B cell (primary cell): Measurements from ENCODE around the gene ZC3H12C. TPM values are rescaled to one million over a fixed set of nuclear protein-coding genes. Genes with fewer than 3 reads are reported as not detected.

Experiments
- ATAC-seq: fragments of 200-7000 bp; cut with Tn5 transposase; one replicate; pipeline ENCODE4 v1.10.0; 2021; ENCODE audit warnings: low read depth, mild to moderate bottlenecking, moderate number of reproducible peaks, moderate library complexity
- CTCF ChIA-PET: fragments of 350-600 bp; sonication (Branson Sonifier 250); formaldehyde crosslinking; loops from one replicate; lab custom pipeline; 2021; ENCODE audit warnings: antibody characterized with exemption, inconsistent platforms; lab: Charles Lee
- POLR2A ChIA-PET: fragments of 350-600 bp; sonication (Branson Sonifier 250); formaldehyde crosslinking; loops from one replicate; lab custom pipeline; 2021; ENCODE audit warnings: antibody characterized with exemption; lab: Charles Lee
- DNase-seq: peaks from one replicate; pipeline ENCODE4 v3.0.0; 2013
- H2AFZ ChIP-seq: 2 replicates; pipeline ENCODE4 v1.6.1; 2012; ENCODE audit warnings: mild to moderate bottlenecking, low read depth, low read length; ENCODE audit not compliant: insufficient read depth, poor library complexity, severe bottlenecking
- H3K27ac ChIP-seq, 2 donors: 1 replicate in 1 of 2; 2 replicates in 1 of 2; pipeline ENCODE4 v1.5.1; 2012 to 2013; ENCODE audit warnings: low read length in 2 of 2, mild to moderate bottlenecking in 2 of 2, moderate library complexity in 1 of 2
- H3K27me3 ChIP-seq, 4 experiments: fragments of 200-600 bp in 1 of 4; sonication (generic) in 1 of 4; replicated peaks in 1 of 4; 1 replicate in 2 of 4; 2 replicates in 2 of 4; pipeline versions ENCODE4 v1.6.1 to v1.7.0; 2013 to 2016; ENCODE audit warnings: low read length in 3 of 4, mild to moderate bottlenecking in 2 of 4, mixed read lengths in 1 of 4, moderate library complexity in 1 of 4; ENCODE audit not compliant: insufficient read depth in 4 of 4, control insufficient read depth in 3 of 4; ENCODE audit errors: control extremely low read depth in 1 of 4
- H3K36me3 ChIP-seq, 2 experiments: replicated peaks in 1 of 2; 1 replicate in 1 of 2; 2 replicates in 1 of 2; pipeline versions ENCODE4 v1.6.1 to v1.7.1; 2013; ENCODE audit warnings: low read length in 1 of 2; ENCODE audit not compliant: insufficient read depth in 2 of 2, control insufficient read depth in 1 of 2; ENCODE audit errors: control extremely low read depth in 1 of 2, extremely low read depth in 1 of 2
- H3K4me1 ChIP-seq, 2 donors: fragments of 200-600 bp in 1 of 2; sonication (generic) in 1 of 2; 1 replicate in 1 of 2; 2 replicates in 1 of 2; pipeline versions ENCODE4 v1.5.1 to v1.6.1; 2013 to 2017; ENCODE audit warnings: low read length in 2 of 2; ENCODE audit not compliant: control insufficient read depth in 2 of 2, insufficient read depth in 2 of 2
- H3K4me2 ChIP-seq: replicated peaks from 2 replicates; pipeline ENCODE3; 2012; ENCODE audit warnings: mild to moderate bottlenecking, low read depth, low read length; ENCODE audit not compliant: poor library complexity, severe bottlenecking
- H3K4me3 ChIP-seq, 5 experiments: fragments of 200-600 bp in 1 of 5; sonication (generic) in 1 of 5; 1 replicate in 3 of 5; 2 replicates in 2 of 5; pipeline versions ENCODE4 v1.5.1 to v1.7.0; 2011 to 2016; ENCODE audit warnings: low read length in 4 of 5, mild to moderate bottlenecking in 4 of 5, low read depth in 2 of 5, control low read depth in 1 of 5, moderate library complexity in 1 of 5; ENCODE audit not compliant: insufficient read depth in 1 of 5; ENCODE audit errors: control extremely low read depth in 1 of 5, extremely low read depth in 1 of 5
- H3K79me2 ChIP-seq: fragments of 200-600 bp; sonication (generic); one replicate; pipeline ENCODE4 v1.6.0; 2016; ENCODE audit warnings: low read length; ENCODE audit not compliant: control insufficient read depth, insufficient read depth
- H3K9ac ChIP-seq: fragments of 200-600 bp; sonication (generic); 2 replicates; pipeline ENCODE4 v1.6.1; 2017; ENCODE audit warnings: mild to moderate bottlenecking, low read length, moderate library complexity
- H3K9me3 ChIP-seq, 3 donors: one replicate each; pipeline versions ENCODE4 v1.6.1 to v1.7.1; 2013; ENCODE audit warnings: low read length in 2 of 3; ENCODE audit not compliant: control insufficient read depth in 2 of 3, insufficient read depth in 1 of 3; ENCODE audit errors: control extremely low read depth in 1 of 3
- H4K20me1 ChIP-seq: 2 replicates; pipeline ENCODE4 v1.6.0; 2012; ENCODE audit warnings: mild to moderate bottlenecking, low read length; ENCODE audit not compliant: insufficient read depth, control insufficient read depth, poor library complexity, severe bottlenecking
- H3K27ac Mint-ChIP-seq: one replicate; pipeline ENCODE4 v1.8.0; 2021; ENCODE audit warnings: mixed read lengths
- H3K27me3 Mint-ChIP-seq: one replicate; pipeline ENCODE4 v1.8.0; 2021; ENCODE audit warnings: mixed read lengths
- H3K4me1 Mint-ChIP-seq: one replicate; pipeline ENCODE4 v1.8.0; 2021; ENCODE audit warnings: mixed read lengths
- H3K4me3 Mint-ChIP-seq: one replicate; pipeline ENCODE4 v1.8.0; 2021; ENCODE audit warnings: mixed read lengths
- H3K9me3 Mint-ChIP-seq: one replicate; pipeline ENCODE4 v1.8.0; 2022; ENCODE audit warnings: mixed read lengths; ENCODE audit not compliant: insufficient read depth
- EZH2 ChIP-seq: IDR thresholded peaks from 2 replicates; pipeline ENCODE4 v1.6.1; 2012; ENCODE audit warnings: borderline replicate concordance, low read depth, mild to moderate bottlenecking, moderate library complexity, low read length; ENCODE audit not compliant: insufficient read depth, poor library complexity, severe bottlenecking
- WGBS: methylation state at CpG from one replicate; pipeline ENCODE4 v1.1.5; 2013; ENCODE audit warnings: missing lambda C conversion rate; ENCODE audit not compliant: insufficient coverage; 5-methylcytosine and 5-hydroxymethylcytosine counted together
- intact Hi-C: fragments of 100-400 bp; cut with micrococcal nuclease; formaldehyde crosslinking; loops from one replicate; pipeline ENCODE4 v1.10.0; 2022
- polyA plus RNA-seq: library from polyadenylated mRNA; depleted of rRNA; stranded (reverse); fragments of >200 nt; gene quantifications from 2 replicates; pipeline ENCODE4 v1.2.3, GENCODE V29; 2012
- total RNA-seq, 2 donors: library from RNA; stranded (reverse); fragments of 120-200 nt in 1 of 2; gene quantifications; 1 replicate in 1 of 2; 2 replicates in 1 of 2; pipeline versions ENCODE4 v1.2.3 to v1.2.4, GENCODE V29; 2013 to 2022
- TF ChIP-seq, protein P1 (sequence below): fragments of 200-600 bp; IDR thresholded peaks from one replicate; pipeline ENCODE4 v1.8.0; 2022; ENCODE audit warnings: antibody characterized with exemption, mild to moderate bottlenecking

Gene ZC3H12C
- total and polyA plus RNA-seq, 2 donors (not counting 1 experiment from before 2014, with no cell fraction given) = 0.01 to 0.10 TPM

DNA sequence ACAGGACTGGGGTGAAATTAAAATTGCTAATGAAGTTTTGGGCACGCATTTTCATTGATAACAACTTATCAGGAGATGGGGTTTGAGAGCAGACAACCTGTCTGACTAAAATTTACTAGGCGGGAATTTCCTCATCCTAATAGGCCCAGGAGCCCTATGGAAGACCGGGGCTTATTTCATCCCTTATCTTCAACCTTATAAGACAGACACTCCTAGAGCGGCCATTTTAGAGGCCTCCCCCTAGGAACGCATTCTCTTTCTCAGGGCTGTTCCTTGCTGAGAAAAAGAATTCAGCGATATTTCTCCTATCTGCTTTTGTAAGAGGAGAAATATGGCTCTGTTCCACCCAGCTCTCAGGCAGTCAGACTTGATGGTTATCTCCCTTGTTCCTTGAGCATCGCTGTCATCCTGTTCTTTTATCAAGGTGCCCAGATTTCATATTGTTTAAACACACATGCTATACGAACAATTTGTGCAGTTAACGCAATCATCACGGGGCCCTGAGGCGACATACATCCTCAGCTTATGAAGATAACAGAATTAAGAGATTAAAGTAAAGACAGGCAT is 39.3 kb upstream of the ZC3H12C start:
- DNase-seq = no peak
- Mint-ChIP-seq H3K9me3 (peaks cover 2% of the 10 kb centered on the region), H3K4me1 (no peaks in the 10 kb centered on the region), H3K27ac (no peak overlapping the region), H3K27me3 (peaks cover 3% of the 10 kb centered on the region), H3K4me3 (no peak overlapping the region)
- H3K36me3 ChIP-seq = no peaks in the 10 kb centered on the region
- peaks cover 0 to 5% (median 0%) of the 10 kb centered on the region in 4 experiments for H3K27me3 ChIP-seq
- ATAC-seq = no peak
- no peaks in the 10 kb centered on the region for H4K20me1 ChIP-seq
- H3K9ac ChIP-seq = no peak overlapping the region
- H3K79me2 ChIP-seq = no peaks in the 10 kb centered on the region
- CTCF ChIA-PET = interaction anchor here (0.5 kb wide), 1 partner anchor 18 kb away, joined by 3 read pairs; no protein-coding TSS in a partner anchor
- intact Hi-C loops = no loop called here
- 93% methylated on average over 4 of the region's 11 CpGs for WGBS
- H2AFZ ChIP-seq = no peak overlapping the region
- POLR2A ChIA-PET = no interaction called here
- H3K4me1 ChIP-seq = no peaks in the 10 kb centered on the region
- H3K9me3 ChIP-seq = peaks cover 0 to 38% (median 9%) of the 10 kb centered on the region in 3 donors
- no peak overlapping the region for H3K4me3 ChIP-seq
- TF ChIP-seq EZH2 = no peak
- TF ChIP-seq, protein P1, sequence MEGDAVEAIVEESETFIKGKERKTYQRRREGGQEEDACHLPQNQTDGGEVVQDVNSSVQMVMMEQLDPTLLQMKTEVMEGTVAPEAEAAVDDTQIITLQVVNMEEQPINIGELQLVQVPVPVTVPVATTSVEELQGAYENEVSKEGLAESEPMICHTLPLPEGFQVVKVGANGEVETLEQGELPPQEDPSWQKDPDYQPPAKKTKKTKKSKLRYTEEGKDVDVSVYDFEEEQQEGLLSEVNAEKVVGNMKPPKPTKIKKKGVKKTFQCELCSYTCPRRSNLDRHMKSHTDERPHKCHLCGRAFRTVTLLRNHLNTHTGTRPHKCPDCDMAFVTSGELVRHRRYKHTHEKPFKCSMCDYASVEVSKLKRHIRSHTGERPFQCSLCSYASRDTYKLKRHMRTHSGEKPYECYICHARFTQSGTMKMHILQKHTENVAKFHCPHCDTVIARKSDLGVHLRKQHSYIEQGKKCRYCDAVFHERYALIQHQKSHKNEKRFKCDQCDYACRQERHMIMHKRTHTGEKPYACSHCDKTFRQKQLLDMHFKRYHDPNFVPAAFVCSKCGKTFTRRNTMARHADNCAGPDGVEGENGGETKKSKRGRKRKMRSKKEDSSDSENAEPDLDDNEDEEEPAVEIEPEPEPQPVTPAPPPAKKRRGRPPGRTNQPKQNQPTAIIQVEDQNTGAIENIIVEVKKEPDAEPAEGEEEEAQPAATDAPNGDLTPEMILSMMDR = no peak
- no peak overlapping the region for H3K27ac ChIP-seq
- no peak overlapping the region for H3K4me2 ChIP-seq

DNA sequence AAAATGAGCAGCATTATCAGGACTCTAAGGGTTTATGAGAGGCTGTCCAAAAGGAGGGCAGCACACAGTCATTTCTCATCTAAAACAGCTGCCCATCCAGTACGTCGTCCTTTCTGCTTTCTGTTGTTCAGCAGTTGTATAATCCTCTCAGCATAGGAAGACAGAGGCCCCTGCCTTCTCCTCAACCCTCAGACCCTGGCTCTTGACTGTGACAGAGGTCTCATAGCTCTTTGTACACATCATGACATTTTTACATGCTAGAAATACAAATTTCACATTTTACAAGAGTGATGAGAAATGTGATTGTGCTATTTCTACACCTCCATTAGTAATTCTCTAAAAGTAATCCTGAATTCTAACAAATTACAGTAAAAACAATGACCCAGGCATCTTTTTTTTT is 36.2 kb upstream of the ZC3H12C start:
- Histone ChIP-seq H3K79me2 (no peaks in the 10 kb centered on the region), H3K4me3 (no peak overlapping the region), H3K9ac (no peak overlapping the region), H4K20me1 (no peaks in the 10 kb centered on the region), H2AFZ (no peak overlapping the region), H3K4me1 (no peaks in the 10 kb centered on the region), H3K27ac (no peak overlapping the region), H3K36me3 (no peaks in the 10 kb centered on the region), H3K9me3 (peaks cover 0 to 21% (median 9%) of the 10 kb centered on the region in 3 donors), H3K4me2 (no peak overlapping the region), H3K27me3 (peaks cover 0 to 5% (median 0%) of the 10 kb centered on the region in 4 experiments)
- Mint-ChIP-seq H3K4me1 (no peaks in the 10 kb centered on the region), H3K27ac (no peak overlapping the region), H3K27me3 (peaks cover 11% of the 10 kb centered on the region), H3K4me3 (no peak overlapping the region), H3K9me3 (peaks cover 2% of the 10 kb centered on the region)
- 95% methylated on average over 2 of the region's 2 CpGs for WGBS
- ChIA-PET POLR2A (no interaction called here), CTCF (interaction anchor here (0.7 kb wide), 1 partner anchor 864 kb away, joined by 3 read pairs; no protein-coding TSS in a partner anchor)
- DNase-seq = no peak
- TF ChIP-seq EZH2 = no peak
- TF ChIP-seq, protein P1 = no peak
- ATAC-seq = no peak
- intact Hi-C loops = no loop called here
